CD4-positive, alpha-beta T cell treated with Interleukin-15 for 4 hours (primary cell): ENCODE measurements around the gene RPUSD4.
A peak's percentile ranks its signal among the peaks of the same experiment; 100 is the strongest.
"Not testable (repeated sequence)": the region's sequence is repeated elsewhere in the genome, so short reads cannot be mapped to it uniquely, and the experiment has no call there.

Experiments used
- DNase-seq: peaks from one replicate; pipeline ENCODE4 v3.0.0-alpha.2; 2020; ENCODE audit warnings: low spot score

The RPUSD4 gene

GRCh38 chr11:126211236-126212088 is at the start of gene RPUSD4, which contains the start of gene FAM118B:
TSS of gene RPUSD4 (minus strand) at chr11:126211650. CDS start at chr11:126211638, 12 bp downstream.
TSS of gene FAM118B (plus strand) at chr11:126211782. CDS start at chr11:126235002, 23,220 bp downstream.
- peak; percentile 97 for DNase-seq

- DNase-seq, result no peak
These were observed 46.3 kb upstream of the RPUSD4 start for GRCh38 chr11:126257764-126258163.

GRCh38 chr11:126257144-126257543 is 45.7 kb upstream of the RPUSD4 start:
- no peak for DNase-seq

- DNase-seq, result no peak
These were observed 44.8 kb upstream of the RPUSD4 start for GRCh38 chr11:126256216-126256615.

- not testable (repeated sequence) for DNase-seq
These were observed 44.1 kb upstream of the RPUSD4 start for GRCh38 chr11:126255507-126255906.

GRCh38 chr11:126254819-126255218 is 43.4 kb upstream of the RPUSD4 start:
- DNase-seq, result no peak

GRCh38 chr11:126253265-126253664 is 41.8 kb upstream of the RPUSD4 start:
- DNase-seq, result no peak

GRCh38 chr11:126246636-126247035 is 35.2 kb upstream of the RPUSD4 start:
- DNase-seq, result no peak

GRCh38 chr11:126233391-126233790 is 21.9 kb upstream of the RPUSD4 start:
- DNase-seq, result no peak

GRCh38 chr11:126232683-126233082 is 21.2 kb upstream of the RPUSD4 start:
- no peak for DNase-seq

- no peak for DNase-seq
These were observed 20.4 kb upstream of the RPUSD4 start for GRCh38 chr11:126231725-126232459.

- DNase-seq, result no peak
These were observed 18.5 kb upstream of the RPUSD4 start for GRCh38 chr11:126229858-126230540.

GRCh38 chr11:126226334-126227084 is 15.1 kb upstream of the RPUSD4 start:
- no peak for DNase-seq

- DNase-seq, result no peak
These were observed 13.8 kb upstream of the RPUSD4 start for GRCh38 chr11:126225295-126225665.

GRCh38 chr11:126224647-126225294 is 13.3 kb upstream of the RPUSD4 start:
- DNase-seq, result no peak

- no peak for DNase-seq
These were observed 8.1 kb upstream of the RPUSD4 start for GRCh38 chr11:126219547-126219946.

- no peak for DNase-seq
These were observed 6.0 kb upstream of the RPUSD4 start for GRCh38 chr11:126217491-126217890.

GRCh38 chr11:126216526-126217305 is 5.3 kb upstream of the RPUSD4 start:
- no peak for DNase-seq

- no peak for DNase-seq
These were observed 3.4 kb upstream of the RPUSD4 start for GRCh38 chr11:126214841-126215240.

GRCh38 chr11:126214441-126214840 is 3.0 kb upstream of the RPUSD4 start:
- no peak for DNase-seq
